Adipose tissue (tissue), 3 donors: ENCODE data around the gene PRR4. TPM values are rescaled to one million over a fixed set of nuclear protein-coding genes. Genes with fewer than 3 reads are reported as not detected.

ENCODE experiments used
- H3K27ac ChIP-seq: one replicate; pipeline ENCODE4 v1.5.1; 2013; ENCODE audit warnings: low read depth, low read length
- WGBS, 3 donors: extraction: QIAGEN DNeasy Blood & Tissue Kit; methylation state at CpG; one replicate each; pipeline ENCODE4 v1.1.7; 2013; 5-methylcytosine and 5-hydroxymethylcytosine counted together
- polyA plus RNA-seq, 3 donors: library from polyadenylated mRNA; stranded (reverse); fragments of 200-250 nt; gene quantifications; one replicate each; pipeline ENCODE4 v1.2.3, GENCODE V29; 2013
- donor health status: healthy with polysubstance abuse.
- donor health status: Bipolar disorder and iron deficiency.
- donor health status: healthy.

PRR4 gene
- polyA plus RNA-seq, 3 donors: 0.59 to 5.5 (median 1.0) TPM

DNA sequence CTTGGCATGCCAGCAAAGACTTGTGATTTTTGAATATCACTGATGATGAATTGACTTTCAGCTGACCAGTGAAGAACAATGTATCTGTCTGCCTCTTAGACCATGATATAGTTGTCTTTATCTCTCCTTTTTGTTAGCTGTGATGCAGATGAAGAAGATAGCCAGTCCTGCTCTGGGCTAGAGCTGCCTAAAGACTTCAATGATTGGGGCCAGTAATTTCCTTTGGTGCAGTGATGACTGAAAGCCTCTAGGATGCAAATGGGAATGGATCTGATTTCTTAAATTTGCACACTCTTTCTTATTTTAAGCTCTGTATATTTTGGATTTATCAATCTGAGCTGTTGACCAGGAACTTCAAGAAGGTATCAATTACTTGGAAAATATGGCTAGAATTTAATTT is 39.2 kb downstream of the PRR4 start, which contains the start of gene TAS2R9:
TAS2R9 (minus strand) TSS at position 101 of the 400 bp plus-strand sequence; CDS start at position 8, 93 bp downstream.
- no peak within 1 kb of the TSS for H3K27ac ChIP-seq

DNA sequence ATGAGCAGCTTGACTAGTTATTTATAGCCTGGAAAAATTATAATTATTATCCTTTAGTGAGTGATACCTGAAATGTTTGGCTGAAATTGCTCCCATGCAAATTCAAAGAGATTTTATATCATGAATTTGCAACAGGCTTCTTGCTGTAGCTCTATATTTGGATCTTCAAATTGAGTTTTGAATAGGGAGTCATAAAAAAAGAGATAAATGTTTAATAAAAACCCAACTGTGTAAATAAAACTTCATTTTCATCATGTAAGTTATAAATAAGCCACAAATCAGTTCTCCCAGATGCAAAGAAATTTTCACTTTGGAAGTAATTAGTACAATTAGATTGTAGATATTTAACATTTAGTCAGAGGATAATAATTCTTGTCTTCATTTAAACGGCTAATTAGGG is 42.1 kb downstream of the PRR4 start, which contains the start of gene TAS2R8:
TAS2R8 (minus strand) TSS at position 101 of the 400 bp plus-strand sequence. CDS start 306 bp downstream, outside the sequence.
- WGBS, 3 donors: 55 to 77% (median 73%) methylated on average over 1 of the region's 1 CpG
- no peak within 1 kb of the TSS for H3K27ac ChIP-seq

DNA sequence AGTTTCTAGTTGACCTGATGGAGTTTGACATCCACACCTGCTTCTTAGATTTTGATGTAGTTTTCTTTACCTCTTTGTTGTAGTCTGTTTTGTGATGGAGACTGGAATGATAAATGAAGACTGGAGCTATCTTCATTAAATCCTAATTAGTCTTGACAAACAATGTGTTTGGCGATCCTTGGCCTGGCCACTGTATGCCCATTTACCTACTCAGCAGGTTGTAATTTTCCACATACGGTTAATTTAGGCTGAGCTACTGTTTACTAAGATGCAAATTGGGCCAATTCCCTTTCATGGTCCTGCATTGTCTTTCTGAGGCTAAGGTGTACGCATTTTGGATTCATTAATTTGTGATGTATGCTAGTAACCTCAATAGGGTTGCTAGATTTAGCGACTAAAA is 46.7 kb downstream of the PRR4 start, which contains the start of gene TAS2R7:
TAS2R7 (minus strand) TSS at position 41 of the 400 bp plus-strand sequence. CDS start 57 bp downstream, outside the sequence.
- 52 to 69% (median 69%) methylated on average over 4 of the region's 4 CpGs for WGBS, 3 donors
- H3K27ac ChIP-seq: no peak within 1 kb of the TSS

DNA sequence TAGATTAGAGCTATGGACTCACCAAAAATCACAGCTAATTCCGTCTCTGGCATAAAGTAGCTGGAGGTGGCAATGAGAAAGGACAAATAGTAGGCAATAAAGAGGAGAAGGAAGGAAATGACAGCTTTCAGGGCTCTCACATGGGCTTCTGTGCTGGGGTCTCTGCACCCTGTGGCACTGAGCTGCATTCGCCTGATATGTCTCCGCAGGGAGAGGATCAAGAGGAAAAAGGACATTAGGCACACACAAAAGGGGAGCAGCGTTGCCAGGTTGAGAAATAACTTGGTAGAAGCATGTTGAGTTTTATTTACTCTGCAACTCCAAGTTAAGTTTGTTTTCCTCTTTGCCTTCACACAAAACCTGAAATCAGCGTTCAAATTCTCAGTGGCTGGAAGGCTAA is 47.5 kb downstream of the PRR4 start:
- 44 to 72% (median 49%) methylated on average over 5 of the region's 5 CpGs for WGBS, 3 donors
- no peak overlapping the region for H3K27ac ChIP-seq

Other genes with a start within 250 kb of the PRR4 start
- gene MAGOHB, start 235.9 kb downstream of the PRR4 start, polyA plus RNA-seq: 10 to 100 TPM in 2 of 3 donors, 1 to 10 TPM in 1; 6.8 to 18.7 (median 12.3) TPM
- gene STYK1, start 175.4 kb downstream of the PRR4 start, polyA plus RNA-seq: under 1 TPM in 2 of 3 donors, not detected in 1; 0.05 to 0.86 TPM
- 100 to 1,000 TPM; 398 to 461 (median 424) TPM for gene YBX3, start 126.2 kb downstream of the PRR4 start, polyA plus RNA-seq
- not detected for gene TAS2R7, start 46.8 kb downstream of the PRR4 start, polyA plus RNA-seq
- gene TAS2R8, start 42.2 kb downstream of the PRR4 start, polyA plus RNA-seq: not detected
- under 1 TPM in 1 of 3 donors, not detected in 2; 0.90 TPM for gene TAS2R9, start 39.3 kb downstream of the PRR4 start, polyA plus RNA-seq
- under 1 TPM in 1 of 3 donors, not detected in 2; 0.07 TPM for gene TAS2R10, start 23.1 kb downstream of the PRR4 start, polyA plus RNA-seq
- 1 to 10 TPM in 2 of 3 donors, under 1 TPM in 1; 0.79 to 1.3 (median 1.2) TPM for gene PRH1, start 34.8 kb upstream of the PRR4 start, polyA plus RNA-seq
- not detected for gene TAS2R13, start 60.1 kb upstream of the PRR4 start, polyA plus RNA-seq
- not detected for gene PRH2, start 79.8 kb upstream of the PRR4 start, polyA plus RNA-seq
- gene TAS2R14, start 89.8 kb upstream of the PRR4 start, polyA plus RNA-seq: under 1 TPM in 2 of 3 donors, not detected in 1; 0.28 to 0.46 TPM
- under 1 TPM in 2 of 3 donors, not detected in 1; 0.06 to 0.67 TPM for gene TAS2R50, start 137.4 kb upstream of the PRR4 start, polyA plus RNA-seq
- under 1 TPM in 2 of 3 donors, not detected in 1; 0.09 to 0.28 TPM for gene TAS2R20, start 148.8 kb upstream of the PRR4 start, polyA plus RNA-seq
- gene TAS2R19, start 173.1 kb upstream of the PRR4 start, polyA plus RNA-seq: under 1 TPM in 1 of 3 donors, not detected in 2; 0.14 TPM
- gene TAS2R31, start 181.9 kb upstream of the PRR4 start, polyA plus RNA-seq: under 1 TPM; 0.06 to 0.67 (median 0.12) TPM
- gene TAS2R46, start 212.8 kb upstream of the PRR4 start, polyA plus RNA-seq: not detected
- gene TAS2R43, start 242.8 kb upstream of the PRR4 start, polyA plus RNA-seq: not detected